ENCODE results near the gene SH2B2.

SH2B2 gene

DNA sequence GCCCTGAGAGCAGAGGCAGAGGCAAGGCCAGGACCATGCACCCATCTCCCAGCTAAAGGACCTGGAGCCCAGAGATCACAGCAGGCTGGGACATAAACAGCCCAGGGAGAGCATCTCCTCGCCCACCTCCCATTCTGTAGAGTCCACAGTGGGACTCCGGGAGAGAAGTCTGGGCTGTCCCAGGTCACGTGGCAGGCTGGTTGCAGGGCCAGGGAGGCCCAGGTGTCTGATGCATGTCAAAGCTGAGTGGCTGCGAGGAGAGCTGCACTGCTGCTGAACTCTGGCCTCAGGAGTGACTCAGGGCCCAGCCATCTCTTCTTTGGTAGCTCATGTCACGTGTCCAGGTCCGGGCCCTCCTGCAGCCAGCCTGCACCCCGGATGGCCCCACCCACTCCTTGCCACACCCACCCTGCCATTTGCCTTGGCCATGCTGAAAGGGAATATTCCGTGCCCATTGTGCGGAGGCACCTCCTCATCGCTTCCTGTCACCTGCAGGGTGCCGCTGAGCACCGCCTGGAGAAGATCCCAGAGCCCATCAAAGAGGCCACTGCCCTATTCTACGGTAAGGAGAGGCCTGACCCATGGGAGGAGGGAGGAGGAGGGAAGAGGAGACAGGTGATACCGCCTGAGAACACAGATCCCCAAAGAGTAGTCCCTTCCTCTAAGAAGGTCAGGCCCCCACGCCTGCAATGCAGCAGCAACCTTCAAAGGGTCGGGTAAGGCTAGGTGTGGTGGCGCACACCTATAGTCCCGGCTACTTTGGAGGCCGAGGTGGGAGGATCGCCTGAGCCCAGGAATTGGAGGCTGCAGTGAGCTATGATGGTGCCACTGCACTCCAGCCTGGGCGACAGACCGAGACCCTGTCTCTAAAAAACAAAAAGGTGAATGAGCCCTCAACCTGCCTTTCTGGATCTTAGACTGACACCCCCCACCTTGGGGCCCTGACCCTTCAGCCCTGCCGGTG, 12.6 kb upstream of the SH2B2 start:
- no peak overlapping the region for H3K4me3 ChIP-seq (ENCODE audit: low read depth, low read length)
- TF ChIP-seq, protein P1, sequence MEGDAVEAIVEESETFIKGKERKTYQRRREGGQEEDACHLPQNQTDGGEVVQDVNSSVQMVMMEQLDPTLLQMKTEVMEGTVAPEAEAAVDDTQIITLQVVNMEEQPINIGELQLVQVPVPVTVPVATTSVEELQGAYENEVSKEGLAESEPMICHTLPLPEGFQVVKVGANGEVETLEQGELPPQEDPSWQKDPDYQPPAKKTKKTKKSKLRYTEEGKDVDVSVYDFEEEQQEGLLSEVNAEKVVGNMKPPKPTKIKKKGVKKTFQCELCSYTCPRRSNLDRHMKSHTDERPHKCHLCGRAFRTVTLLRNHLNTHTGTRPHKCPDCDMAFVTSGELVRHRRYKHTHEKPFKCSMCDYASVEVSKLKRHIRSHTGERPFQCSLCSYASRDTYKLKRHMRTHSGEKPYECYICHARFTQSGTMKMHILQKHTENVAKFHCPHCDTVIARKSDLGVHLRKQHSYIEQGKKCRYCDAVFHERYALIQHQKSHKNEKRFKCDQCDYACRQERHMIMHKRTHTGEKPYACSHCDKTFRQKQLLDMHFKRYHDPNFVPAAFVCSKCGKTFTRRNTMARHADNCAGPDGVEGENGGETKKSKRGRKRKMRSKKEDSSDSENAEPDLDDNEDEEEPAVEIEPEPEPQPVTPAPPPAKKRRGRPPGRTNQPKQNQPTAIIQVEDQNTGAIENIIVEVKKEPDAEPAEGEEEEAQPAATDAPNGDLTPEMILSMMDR (IDR thresholded peaks at IDR 0.05; ENCODE audit: low read depth, low read length, missing control alignments) = no peak
- no peak for DNase-seq (ENCODE audit: low read depth)

DNA sequence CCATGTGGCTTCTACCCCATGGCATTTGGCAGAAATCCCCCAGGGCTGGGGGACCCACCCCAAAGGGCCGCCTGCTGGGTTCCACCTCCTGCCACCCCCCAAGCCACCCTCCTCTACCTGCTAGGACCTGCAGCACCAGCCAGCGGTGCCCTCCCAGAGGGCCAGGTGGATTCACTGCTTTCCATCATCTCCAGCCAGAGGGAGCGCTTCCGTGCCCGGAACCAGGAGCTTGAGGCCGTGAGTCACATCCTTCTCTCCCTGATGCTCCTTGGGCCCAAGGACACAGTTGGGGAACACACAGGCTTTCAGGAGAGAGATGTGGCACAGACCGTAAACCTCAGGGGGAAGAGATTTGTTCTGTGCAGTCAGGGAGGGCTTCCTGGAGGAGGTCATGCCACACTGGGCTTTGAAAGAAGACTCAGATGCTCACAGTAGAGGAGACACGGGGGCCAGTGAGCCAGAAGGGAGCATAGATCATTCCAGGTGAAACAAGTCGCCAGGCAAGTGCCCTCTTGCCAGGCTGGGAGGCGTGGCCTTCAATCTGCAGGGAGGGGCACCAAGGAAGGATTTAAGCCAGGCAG, 11.5 kb upstream of the SH2B2 start:
- TF ChIP-seq, protein P1 (IDR thresholded peaks at IDR 0.05; ENCODE audit: low read depth, low read length, missing control alignments) = no peak
- no peak for DNase-seq (ENCODE audit: low read depth)
- no peak overlapping the region for H3K4me3 ChIP-seq (ENCODE audit: low read depth, low read length)

DNA sequence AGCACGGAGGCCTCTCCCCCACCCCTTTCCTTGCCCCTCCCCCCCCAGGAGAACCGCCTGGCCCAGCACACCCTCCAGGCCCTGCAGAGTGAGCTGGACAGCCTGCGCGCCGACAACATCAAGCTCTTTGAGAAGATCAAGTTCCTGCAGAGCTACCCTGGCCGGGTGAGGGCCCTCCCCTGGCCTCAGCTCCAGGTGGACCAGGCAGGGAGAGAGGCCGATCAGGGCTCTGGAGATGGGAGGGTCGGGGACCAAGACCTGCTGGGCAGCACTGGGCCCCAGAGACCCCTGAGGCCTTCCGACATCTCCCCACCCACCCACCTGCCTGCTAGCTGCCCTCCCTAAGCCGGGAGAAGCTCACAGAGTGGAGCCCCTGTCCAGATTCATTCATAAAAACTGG, 8.8 kb upstream of the SH2B2 start:
- DNase-seq (ENCODE audit: low read depth) = no peak
- H3K4me3 ChIP-seq (ENCODE audit: low read depth, low read length) = no peak overlapping the region
- TF ChIP-seq, protein P1 (IDR thresholded peaks at IDR 0.05; ENCODE audit: low read depth, low read length, missing control alignments) = no peak

DNA sequence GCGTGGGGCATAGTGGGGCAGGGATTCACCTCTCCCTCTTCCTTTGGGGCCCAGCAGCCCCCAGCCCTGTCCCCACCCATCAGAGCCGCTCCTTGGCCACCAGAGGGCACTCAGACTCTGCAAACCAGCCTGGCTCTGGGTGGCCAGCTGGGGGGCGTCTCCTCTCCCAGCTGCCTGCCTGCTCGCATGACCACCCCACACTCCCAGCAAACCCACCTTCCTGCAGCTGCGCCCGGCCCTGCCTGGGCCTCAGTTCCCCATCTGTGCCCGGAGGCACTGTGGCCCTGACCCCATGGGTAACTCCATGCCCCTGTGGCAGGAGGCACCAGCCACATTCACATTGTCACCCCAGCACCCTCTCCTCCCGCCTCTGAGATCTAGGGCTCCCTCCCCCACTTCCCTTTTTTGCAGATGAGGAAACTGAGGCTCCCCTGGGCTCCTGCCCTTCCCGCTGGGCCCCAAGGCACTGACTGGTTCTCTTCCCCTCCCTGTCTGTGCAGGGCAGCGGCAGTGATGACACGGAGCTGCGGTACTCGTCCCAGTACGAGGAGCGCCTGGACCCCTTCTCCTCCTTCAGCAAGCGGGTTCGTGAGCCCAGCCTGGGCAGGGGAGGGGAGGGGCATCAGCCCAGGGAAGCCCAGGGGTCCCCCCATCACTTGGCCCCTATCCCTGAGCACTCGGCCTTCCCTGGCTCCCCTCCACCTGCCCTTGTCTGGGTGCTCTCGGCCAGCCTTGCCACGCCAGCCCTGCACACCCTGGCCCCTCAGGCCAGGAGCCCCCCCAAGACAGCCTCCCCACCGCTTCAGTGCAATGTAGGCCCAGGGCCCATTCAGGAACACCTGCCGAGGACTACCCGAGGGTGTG, 6.9 kb upstream of the SH2B2 start:
- peak overlapping the region; percentile 24 for H3K4me3 ChIP-seq (ENCODE audit: low read depth, low read length)
- TF ChIP-seq, protein P1 (IDR thresholded peaks at IDR 0.05; ENCODE audit: low read depth, low read length, missing control alignments) = peak; percentile 95
- DNase-seq (ENCODE audit: low read depth) = no peak

DNA sequence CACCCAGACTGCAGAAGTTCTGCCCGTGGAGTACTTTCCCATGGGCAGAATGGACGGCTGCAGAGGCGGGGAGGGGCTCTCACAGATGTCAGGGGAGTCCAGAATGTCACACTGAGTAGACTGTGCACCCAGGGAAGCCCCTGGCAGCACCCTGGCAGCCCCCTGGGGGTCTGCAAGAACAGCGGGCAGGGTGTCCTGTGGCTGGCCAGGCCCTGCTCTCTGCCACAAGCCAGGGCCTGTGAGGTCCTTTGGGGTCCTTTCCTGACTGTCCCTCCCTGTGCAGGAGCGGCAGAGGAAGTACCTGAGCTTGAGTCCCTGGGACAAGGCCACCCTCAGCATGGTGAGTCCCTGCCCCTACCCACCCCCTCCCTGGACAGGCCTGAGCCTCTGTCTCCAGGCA, 6.1 kb upstream of the SH2B2 start:
- TF ChIP-seq, protein P1 (IDR thresholded peaks at IDR 0.05; ENCODE audit: low read depth, low read length, missing control alignments) = no peak
- no peak for DNase-seq (ENCODE audit: low read depth)
- no peak overlapping the region for H3K4me3 ChIP-seq (ENCODE audit: low read depth, low read length)

DNA sequence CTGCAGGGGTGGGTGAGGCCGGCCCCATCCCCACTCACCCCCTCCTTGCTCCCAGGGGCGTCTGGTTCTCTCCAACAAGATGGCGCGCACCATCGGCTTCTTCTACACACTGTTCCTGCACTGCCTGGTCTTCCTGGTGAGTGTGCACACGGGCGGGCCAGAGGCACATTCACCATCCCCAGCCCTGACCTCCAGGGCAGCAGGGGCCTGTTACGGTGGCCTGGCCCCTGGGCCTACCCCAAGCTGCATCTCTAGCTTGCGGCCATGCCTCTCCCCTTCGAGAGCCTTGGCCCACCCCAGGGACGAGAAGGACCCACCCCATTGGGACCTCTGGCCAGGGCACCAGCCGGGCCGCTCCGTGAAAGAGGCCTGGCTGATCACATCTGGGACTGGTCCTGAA, 4.9 kb upstream of the SH2B2 start:
- TF ChIP-seq, protein P1 (IDR thresholded peaks at IDR 0.05; ENCODE audit: low read depth, low read length, missing control alignments) = no peak
- DNase-seq (ENCODE audit: low read depth) = no peak
- H3K4me3 ChIP-seq (ENCODE audit: low read depth, low read length) = no peak overlapping the region
